Measurements from ENCODE around the gene CTH. TPM values are rescaled to one million over a fixed set of nuclear protein-coding genes. Genes with fewer than 3 reads are reported as not detected.

CTH gene
- total and polyA plus RNA-seq, 2 experiments from 2014 or later = 31.0 to 34.3 TPM

- no peak overlapping the region for H2AFZ ChIP-seq
- Mint-ChIP-seq H3K9me3 (no peaks in the 10 kb centered on the region), H3K4me3 (no peak overlapping the region), H3K36me3 (ENCODE audit: low read depth) (no peaks in the 10 kb centered on the region), H3K27me3 (ENCODE audit: insufficient read depth, low read depth, poor library complexity) (peaks cover 7% of the 10 kb centered on the region), H3K27ac (no peak overlapping the region), H3K4me1 (peaks cover 13% of the 10 kb centered on the region; the same call in 2 of the 3 replicates)
- no peaks in the 10 kb centered on the region for H3K36me3 ChIP-seq (ENCODE audit: insufficient read depth)
- no peaks in the 10 kb centered on the region for H3K4me1 ChIP-seq (ENCODE audit: insufficient read depth)
- H3K9me2 ChIP-seq (ENCODE audit: insufficient read depth) = no peaks in the 10 kb centered on the region
- no peak overlapping the region for H3K4me2 ChIP-seq
- TF ChIP-seq CREB1 (CRISPR knock-in tag; IDR thresholded peaks at IDR 0.05; ENCODE audit: low read depth) = no peak
- TF ChIP-seq EZH2phosphoT487 (IDR thresholded peaks at IDR 0.05; ENCODE audit: unreplicated experiment) = no peak
- no peak for TF ChIP-seq JUNB (IDR thresholded peaks at IDR 0.05; ENCODE audit: unreplicated experiment)
- TF ChIP-seq ZNF114 (CRISPR knock-in tag; IDR thresholded peaks at IDR 0.05) = no peak
- TF ChIP-seq STAT1 (IDR thresholded peaks at IDR 0.05; ENCODE audit: unreplicated experiment) = no peak
- no peak for TF ChIP-seq REST (IDR thresholded peaks at IDR 0.05; ENCODE audit: unreplicated experiment)
- no peak for TF ChIP-seq ZNF331 (CRISPR knock-in tag; IDR thresholded peaks at IDR 0.05; ENCODE audit: low read depth)
- TF ChIP-seq ZNF462 (CRISPR knock-in tag; IDR thresholded peaks at IDR 0.05) = no peak
- TF ChIP-seq CTCF (conservative IDR thresholded peaks at IDR 0.05; ENCODE audit: low read depth in 2 of 2) = no peak
- no peak for TF ChIP-seq EZH2 (IDR thresholded peaks at IDR 0.05; ENCODE audit: low read depth, unreplicated experiment)
- no peak for TF ChIP-seq POLR2AphosphoS5 (IDR thresholded peaks at IDR 0.05; ENCODE audit: low read depth)
- no peak for TF ChIP-seq ETS1 (IDR thresholded peaks at IDR 0.05)
- no peak for TF ChIP-seq NANOG (IDR thresholded peaks at IDR 0.05; ENCODE audit: borderline replicate concordance)
- H3F3A ChIP-seq (replicated peaks; ENCODE audit: low read depth) = no peaks in the 10 kb centered on the region
- H3K27me3 ChIP-seq (ENCODE audit: insufficient read depth) = no peaks in the 10 kb centered on the region
- DNase-seq (ENCODE audit: low spot score) = no peak
- H3K79me2 ChIP-seq (replicated peaks; ENCODE audit: insufficient read depth) = no peaks in the 10 kb centered on the region
- H4K20me1 ChIP-seq (replicated peaks; ENCODE audit: insufficient read depth) = no peaks in the 10 kb centered on the region
- no peak overlapping the region for H3K4me3 ChIP-seq
- no peak overlapping the region for H3K27ac ChIP-seq (ENCODE audit: low read depth)
- ATAC-seq = no peak
Observed at GRCh38 chr1:70401974-70402373, 9.1 kb upstream of the CTH start.

Data from GM23338 (cell line).